Tibial artery (tissue), 4 donors: ENCODE results near the gene RHCG.

Experiments
- DNase-seq, 2 donors: peaks; one replicate each; pipeline ENCODE4 v3.0.0-alpha.2; 2019
- H3K27ac ChIP-seq, 2 donors: fragments of 200-600 bp; sonication (generic) in 1 of 2; 1 replicate in 1 of 2; 2 replicates in 1 of 2; pipeline ENCODE4 v1.5.1; 2018 to 2019; ENCODE audit warnings: mild to moderate bottlenecking in 1 of 2
- H3K27me3 ChIP-seq, 2 donors: fragments of 200-600 bp; sonication (generic) in 1 of 2; one replicate each; pipeline versions ENCODE4 v1.5.1 to v1.6.0; 2016 to 2019
- H3K36me3 ChIP-seq, 3 donors: fragments of 200-600 bp; sonication (generic) in 2 of 3; one replicate each; pipeline ENCODE4 v1.5.1; 2016 to 2019; ENCODE audit warnings: mild to moderate bottlenecking in 2 of 3
- H3K4me1 ChIP-seq, 4 donors: fragments of 200-600 bp; sonication (generic) in 2 of 4; 1 replicate in 3 of 4; 2 replicates in 1 of 4; pipeline ENCODE4 v1.5.1; 2016 to 2019
- H3K4me3 ChIP-seq, 2 donors: fragments of 200-600 bp; sonication (generic) in 1 of 2; 1 replicate in 1 of 2; 2 replicates in 1 of 2; pipeline ENCODE4 v1.5.1; 2018 to 2019; ENCODE audit warnings: mild to moderate bottlenecking in 2 of 2
- H3K9me3 ChIP-seq, 3 donors: fragments of 200-600 bp; sonication (generic) in 1 of 3; one replicate each; pipeline ENCODE4 v1.5.1; 2016 to 2019
- intact Hi-C: fragments of 100-400 bp; cut with DNase I; formaldehyde crosslinking; loops from one replicate; pipeline ENCODE4 v1.15.0; 2023; ENCODE audit warnings: low total_unique reads
- TF ChIP-seq, protein P1 (sequence below), 2 experiments: fragments of 200-600 bp in 1 of 2; fragments of 450-650 bp in 1 of 2; IDR thresholded peaks; one replicate each; pipeline ENCODE4 v1.5.1; 2017 to 2019; ENCODE audit warnings: antibody characterized with exemption in 2 of 2, mild to moderate bottlenecking in 1 of 2, moderate library complexity in 1 of 2

RHCG gene

DNA sequence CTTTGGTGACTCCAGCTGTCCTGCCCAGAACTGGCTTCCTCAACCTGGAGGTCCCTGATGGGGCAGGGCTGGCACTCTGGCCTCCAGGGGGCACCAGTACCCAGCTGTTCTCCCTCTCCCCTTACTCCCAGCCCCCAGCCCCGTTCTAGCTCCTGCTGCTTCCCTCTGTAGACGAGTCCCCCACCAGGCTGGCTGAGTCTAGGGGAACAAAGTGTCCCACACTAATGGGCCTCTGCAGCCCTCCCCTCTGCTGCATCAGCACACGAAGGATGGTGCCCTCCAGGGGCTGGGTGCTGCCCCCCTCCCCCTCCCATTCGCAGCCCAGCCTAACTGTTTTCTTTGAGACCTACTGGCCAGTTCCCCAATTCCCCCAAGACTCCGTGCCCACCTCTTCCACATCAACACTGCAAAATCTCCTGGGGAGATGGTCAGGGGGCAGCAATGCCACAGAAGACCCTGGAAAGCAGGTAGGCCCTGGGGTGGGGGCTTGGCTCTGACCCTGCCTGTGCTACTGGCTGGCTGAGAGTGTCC, 4.2 kb downstream of the RHCG start:
- peaks cover 0 to 9% (median 7%) of the 10 kb centered on the region in 4 donors for H3K4me1 ChIP-seq
- no peak overlapping the region for H3K27ac ChIP-seq
- no peaks in the 10 kb centered on the region for H3K9me3 ChIP-seq
- H3K4me3 ChIP-seq = no peak overlapping the region
- DNase-seq = peak in 1 of 2 donors; percentile 45
- TF ChIP-seq, protein P1, sequence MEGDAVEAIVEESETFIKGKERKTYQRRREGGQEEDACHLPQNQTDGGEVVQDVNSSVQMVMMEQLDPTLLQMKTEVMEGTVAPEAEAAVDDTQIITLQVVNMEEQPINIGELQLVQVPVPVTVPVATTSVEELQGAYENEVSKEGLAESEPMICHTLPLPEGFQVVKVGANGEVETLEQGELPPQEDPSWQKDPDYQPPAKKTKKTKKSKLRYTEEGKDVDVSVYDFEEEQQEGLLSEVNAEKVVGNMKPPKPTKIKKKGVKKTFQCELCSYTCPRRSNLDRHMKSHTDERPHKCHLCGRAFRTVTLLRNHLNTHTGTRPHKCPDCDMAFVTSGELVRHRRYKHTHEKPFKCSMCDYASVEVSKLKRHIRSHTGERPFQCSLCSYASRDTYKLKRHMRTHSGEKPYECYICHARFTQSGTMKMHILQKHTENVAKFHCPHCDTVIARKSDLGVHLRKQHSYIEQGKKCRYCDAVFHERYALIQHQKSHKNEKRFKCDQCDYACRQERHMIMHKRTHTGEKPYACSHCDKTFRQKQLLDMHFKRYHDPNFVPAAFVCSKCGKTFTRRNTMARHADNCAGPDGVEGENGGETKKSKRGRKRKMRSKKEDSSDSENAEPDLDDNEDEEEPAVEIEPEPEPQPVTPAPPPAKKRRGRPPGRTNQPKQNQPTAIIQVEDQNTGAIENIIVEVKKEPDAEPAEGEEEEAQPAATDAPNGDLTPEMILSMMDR (IDR thresholded peaks at IDR 0.05) = no peak
- H3K27me3 ChIP-seq = peaks cover 0 to 73% of the 10 kb centered on the region in 2 donors
- no peaks in the 10 kb centered on the region for H3K36me3 ChIP-seq
- intact Hi-C loops = no loop called here

GRCh38 chr15:89490814-89491315, 5.5 kb downstream of the RHCG start:
- Histone ChIP-seq H3K27me3 (peaks cover 0 to 75% of the 10 kb centered on the region in 2 donors), H3K4me3 (no peak overlapping the region), H3K9me3 (no peaks in the 10 kb centered on the region), H3K4me1 (peaks cover 0 to 5% (median 0%) of the 10 kb centered on the region in 4 donors), H3K27ac (no peak overlapping the region), H3K36me3 (no peaks in the 10 kb centered on the region)
- DNase-seq = peak in 1 of 2 donors; percentile 25
- TF ChIP-seq, protein P1 (IDR thresholded peaks at IDR 0.05) = no peak
- intact Hi-C loops = no loop called here

- peaks cover 0 to 4% (median 0%) of the 10 kb centered on the region in 4 donors for H3K4me1 ChIP-seq
- H3K4me3 ChIP-seq = no peak overlapping the region
- intact Hi-C loops = no loop called here
- no peaks in the 10 kb centered on the region for H3K36me3 ChIP-seq
- DNase-seq = peak in 1 of 2 donors; percentile 53
- H3K27ac ChIP-seq = no peak overlapping the region
- peaks cover 0 to 71% of the 10 kb centered on the region in 2 donors for H3K27me3 ChIP-seq
- H3K9me3 ChIP-seq = no peaks in the 10 kb centered on the region
- TF ChIP-seq, protein P1 (IDR thresholded peaks at IDR 0.05) = no peak
These were observed 6.1 kb downstream of the RHCG start for GRCh38 chr15:89490081-89490813.

DNA sequence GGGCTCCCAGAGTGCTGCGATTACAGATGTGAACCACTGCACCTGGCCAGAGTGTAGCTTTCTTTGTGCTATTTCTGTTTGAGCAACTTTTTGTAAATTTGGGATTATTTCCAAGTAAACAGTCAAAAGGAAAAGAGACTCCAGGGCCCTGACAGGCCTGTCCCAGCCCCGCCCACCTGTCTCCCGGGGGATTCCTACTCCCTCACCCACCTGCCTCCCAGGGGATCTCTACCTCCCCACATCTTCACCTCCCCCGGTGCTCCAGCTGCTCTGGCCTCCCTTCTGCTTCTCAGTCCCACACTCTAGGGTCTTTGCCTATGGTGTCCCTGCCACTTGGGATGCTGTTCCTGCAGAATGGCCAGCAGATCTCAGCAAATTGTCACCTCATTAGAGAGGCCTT, 7.0 kb downstream of the RHCG start:
- no peak overlapping the region for H3K4me3 ChIP-seq
- intact Hi-C loops = no loop called here
- TF ChIP-seq, protein P1 (IDR thresholded peaks at IDR 0.05) = no peak
- peak in 1 of 2 donors; percentile 29 for DNase-seq
- no peak overlapping the region for H3K27ac ChIP-seq
- H3K9me3 ChIP-seq = no peaks in the 10 kb centered on the region
- H3K27me3 ChIP-seq = peaks cover 0 to 62% of the 10 kb centered on the region in 2 donors
- H3K4me1 ChIP-seq = peaks cover 0 to 4% (median 0%) of the 10 kb centered on the region in 4 donors
- H3K36me3 ChIP-seq = no peaks in the 10 kb centered on the region

DNA sequence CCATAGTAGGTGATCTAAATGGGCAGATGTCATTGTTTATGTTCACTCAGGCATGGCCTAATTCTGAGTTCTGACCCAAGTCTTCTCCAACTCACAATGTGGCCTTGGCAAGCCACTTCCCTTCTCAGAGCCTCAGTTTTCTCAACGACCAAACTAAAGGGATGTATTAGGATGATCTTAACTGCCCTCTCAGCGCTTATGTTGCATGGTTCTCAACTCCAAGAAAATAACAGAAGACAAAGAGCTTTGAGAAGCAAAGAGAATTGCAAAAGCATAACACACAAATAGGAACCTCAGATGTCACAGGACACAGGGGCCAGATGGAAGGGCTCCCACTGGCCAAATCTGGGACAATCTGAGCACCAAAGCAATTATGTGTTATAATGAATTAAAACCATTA, 8.6 kb downstream of the RHCG start:
- TF ChIP-seq, protein P1 (IDR thresholded peaks at IDR 0.05) = no peak
- Histone ChIP-seq H3K27me3 (peaks cover 0 to 51% of the 10 kb centered on the region in 2 donors), H3K4me3 (no peak overlapping the region), H3K36me3 (no peaks in the 10 kb centered on the region), H3K9me3 (no peaks in the 10 kb centered on the region), H3K27ac (no peak overlapping the region), H3K4me1 (peaks cover 0 to 4% (median 0%) of the 10 kb centered on the region in 4 donors)
- intact Hi-C loops = no loop called here
- DNase-seq = no peak
